IMR-90 (cell line): ENCODE measurements around the gene OTOGL. TPM values are rescaled to one million over a fixed set of nuclear protein-coding genes. Genes with fewer than 3 reads are reported as not detected.

Experiments
- ATAC-seq: fragments of 200-7000 bp; cut with Tn5 transposase; 2 replicates; pipeline ENCODE4 v1.9.1; 2020; ENCODE audit warnings: low read depth, mild to moderate bottlenecking, moderate library complexity
- BruUV-seq: library from RNA; stranded (reverse); fragments of 400-500 nt; replicated peaks from 2 replicates; lab custom pipeline; 2021; lab: Mats Ljungman, UMichigan
- CTCF ChIA-PET: fragments of 300-600 bp; formaldehyde crosslinking; extraction: SDS; loops from one replicate; lab custom pipeline; 2021; ENCODE audit warnings: antibody characterized with exemption; lab: Yijun Ruan, JAX
- POLR2A ChIA-PET: fragments of 300-600 bp; sonication (Branson Sonifier 250); formaldehyde crosslinking; loops from one replicate; lab custom pipeline; 2022; ENCODE audit warnings: antibody characterized with exemption; ENCODE audit not compliant: unreplicated experiment; lab: Charles Lee
- DNase-seq: peaks from one replicate; pipeline ENCODE4 v3.0.0; 2013
- H2AFZ ChIP-seq: replicated peaks from 2 replicates; pipeline ENCODE3; 2013; ENCODE audit warnings: low read length, mild to moderate bottlenecking; ENCODE audit not compliant: poor library complexity
- H2AK5ac ChIP-seq: 2 replicates; pipeline ENCODE4 v1.6.1; 2013; ENCODE audit warnings: low read depth, low read length, inconsistent platforms
- H2AK9ac ChIP-seq: replicated peaks from 2 replicates; pipeline ENCODE3; 2013; ENCODE audit warnings: mild to moderate bottlenecking, low read depth, low read length, moderate library complexity; ENCODE audit not compliant: poor library complexity
- H2BK120ac ChIP-seq: 2 replicates; pipeline ENCODE4 v1.6.1; 2013; ENCODE audit warnings: low read depth, low read length, inconsistent platforms
- H2BK15ac ChIP-seq: 3 replicates; pipeline ENCODE4 v1.6.1; 2013; ENCODE audit warnings: low read depth, low read length, inconsistent platforms
- H2BK20ac ChIP-seq: 2 replicates; pipeline ENCODE4 v1.6.1; 2013; ENCODE audit warnings: low read depth, mild to moderate bottlenecking, inconsistent platforms, low read length, moderate library complexity
- H2BK5ac ChIP-seq: 2 replicates; pipeline ENCODE4 v1.6.1; 2013; ENCODE audit warnings: mild to moderate bottlenecking, low read depth, low read length, inconsistent platforms; ENCODE audit not compliant: poor library complexity, severe bottlenecking
- H3K14ac ChIP-seq: replicated peaks from 2 replicates; pipeline ENCODE4 v1.6.1; 2013; ENCODE audit warnings: low read depth, low read length, inconsistent platforms
- H3K18ac ChIP-seq: 2 replicates; pipeline ENCODE4 v1.6.1; 2013; ENCODE audit warnings: low read depth, low read length, control low read depth
- H3K23ac ChIP-seq: 2 replicates; pipeline ENCODE4 v1.6.1; 2013; ENCODE audit warnings: low read depth, low read length, inconsistent platforms
- H3K27ac ChIP-seq: 2 replicates; pipeline ENCODE4 v1.5.1; 2013; ENCODE audit warnings: mild to moderate bottlenecking, control low read depth, low read length; ENCODE audit not compliant: insufficient read depth
- H3K27me3 ChIP-seq: 2 replicates; pipeline ENCODE4 v1.6.1; 2013; ENCODE audit warnings: low read length; ENCODE audit not compliant: control insufficient read depth, insufficient read depth
- H3K36me3 ChIP-seq: 2 replicates; pipeline ENCODE4 v1.6.1; 2013; ENCODE audit warnings: low read length, mixed read lengths; ENCODE audit not compliant: control insufficient read depth, insufficient read depth
- H3K4ac ChIP-seq: 2 replicates; pipeline ENCODE4 v1.6.1; 2013; ENCODE audit warnings: low read depth, low read length, inconsistent platforms
- H3K4me1 ChIP-seq: 2 replicates; pipeline ENCODE4 v1.6.1; 2013; ENCODE audit warnings: low read length, mixed read lengths; ENCODE audit not compliant: control insufficient read depth, insufficient read depth
- H3K4me2 ChIP-seq: 2 replicates; pipeline ENCODE4 v1.6.1; 2013; ENCODE audit warnings: low read depth, mild to moderate bottlenecking, control low read depth, low read length, moderate library complexity
- H3K4me3 ChIP-seq: 2 replicates; pipeline ENCODE4 v1.5.1; 2013; ENCODE audit warnings: low read depth, mild to moderate bottlenecking, control low read depth, low read length, moderate library complexity; ENCODE audit not compliant: insufficient read depth
- H3K56ac ChIP-seq: 2 replicates; pipeline ENCODE4 v1.6.1; 2013; ENCODE audit warnings: low read length, inconsistent platforms; ENCODE audit not compliant: insufficient read depth; ENCODE audit errors: extremely low read depth
- H3K79me1 ChIP-seq, 2 experiments: 2 replicates each; pipeline ENCODE4 v1.6.1; 2013; ENCODE audit warnings: low read length in 2 of 2, inconsistent platforms in 1 of 2, low read depth in 1 of 2
- H3K9ac ChIP-seq: 2 replicates; pipeline ENCODE4 v1.6.1; 2013; ENCODE audit warnings: low read depth, low read length, control low read depth
- H3K9me1 ChIP-seq: 2 replicates; pipeline ENCODE4 v1.6.1; 2013; ENCODE audit warnings: low read length, inconsistent platforms; ENCODE audit not compliant: insufficient read depth
- H3K9me3 ChIP-seq: 2 replicates; pipeline ENCODE4 v1.6.1; 2013; ENCODE audit warnings: low read length; ENCODE audit not compliant: control insufficient read depth, insufficient read depth
- H4K20me1 ChIP-seq: 2 replicates; pipeline ENCODE4 v1.6.1; 2013; ENCODE audit warnings: low read length, inconsistent platforms; ENCODE audit not compliant: insufficient read depth
- H4K5ac ChIP-seq: 2 replicates; pipeline ENCODE4 v1.6.1; 2013; ENCODE audit warnings: mild to moderate bottlenecking, low read depth, low read length, control low read depth
- H4K8ac ChIP-seq, 2 experiments: 2 replicates each; pipeline ENCODE4 v1.6.1; 2013; ENCODE audit warnings: low read depth in 2 of 2, low read length in 2 of 2, control low read depth in 1 of 2, inconsistent platforms in 1 of 2
- H4K91ac ChIP-seq: 2 replicates; pipeline ENCODE4 v1.6.1; 2013; ENCODE audit warnings: low read depth, low read length, inconsistent platforms; ENCODE audit not compliant: insufficient read depth
- BHLHE40 ChIP-seq: fragments of 150-350 bp; IDR thresholded peaks from 2 replicates; pipeline ENCODE4 v1.6.1; 2016; ENCODE audit warnings: mild to moderate bottlenecking, low read depth, low read length
- CHD1 ChIP-seq: IDR thresholded peaks from 2 replicates; pipeline ENCODE4 v1.6.1; 2012; ENCODE audit warnings: low read depth, low read length, improper control_type of control experiment
- FOS ChIP-seq: fragments of 150-350 bp; IDR thresholded peaks from 2 replicates; pipeline ENCODE4 v1.6.1; 2016; ENCODE audit warnings: low read depth, low read length
- MAFK ChIP-seq: IDR thresholded peaks from 2 replicates; pipeline ENCODE4 v1.6.1; 2012; ENCODE audit warnings: low read depth, low read length, improper control_type of control experiment
- MAZ ChIP-seq: IDR thresholded peaks from 2 replicates; pipeline ENCODE4 v1.6.1; 2012; ENCODE audit warnings: low read depth, mild to moderate bottlenecking, low read length, improper control_type of control experiment, moderate library complexity, borderline replicate concordance
- NFE2L2 ChIP-seq: fragments of 150-350 bp; IDR thresholded peaks from 2 replicates; pipeline ENCODE4 v1.6.1; 2016; ENCODE audit warnings: low read depth, mild to moderate bottlenecking, low read length
- POLR2A ChIP-seq: IDR thresholded peaks from 2 replicates; pipeline ENCODE4 v1.6.1; 2012; ENCODE audit warnings: mild to moderate bottlenecking, low read depth, low read length
- RAD21 ChIP-seq: IDR thresholded peaks from 2 replicates; pipeline ENCODE4 v1.6.1; 2012; ENCODE audit warnings: low read length, improper control_type of control experiment
- RCOR1 ChIP-seq: IDR thresholded peaks from 2 replicates; pipeline ENCODE4 v1.6.1; 2012; ENCODE audit warnings: mild to moderate bottlenecking, low read length, improper control_type of control experiment; ENCODE audit not compliant: insufficient replicate concordance
- RFX5 ChIP-seq: IDR thresholded peaks from 2 replicates; pipeline ENCODE4 v1.8.0; 2012; ENCODE audit warnings: low read depth, mild to moderate bottlenecking, low read length, moderate library complexity
- dilution Hi-C: fragments of 300-500 bp; cut with HindIII; formaldehyde crosslinking; loops from one replicate; pipeline ENCODE4 v1.14.3; 2018; ENCODE audit warnings: low sequenced_read_pairs; ENCODE audit not compliant: unreplicated experiment
- in situ Hi-C: fragments of 300-500 bp; cut with MboI; formaldehyde crosslinking; loops from 3 replicates; pipeline ENCODE4 v1.14.3; 2019; ENCODE audit warnings: low sequenced_read_pairs, inconsistent platforms, mixed read lengths
- intact Hi-C: fragments of 100-400 bp; cut with micrococcal nuclease; formaldehyde crosslinking; loops from 2 replicates; pipeline ENCODE4 v1.10.0; 2022
- polyA plus RNA-seq, 3 experiments: library from polyadenylated mRNA; depleted of rRNA; stranded (reverse); fragments of >200 nt; gene quantifications; 2 replicates each; pipeline ENCODE4 v1.2.3, GENCODE V29; 2012; ENCODE audit warnings: low replicate concordance in 1 of 3
- total RNA-seq: library from RNA; depleted of rRNA; stranded (reverse); fragments of >200 nt; gene quantifications from 2 replicates; pipeline ENCODE4 v1.2.3, GENCODE V29; 2012
- TF ChIP-seq, protein P1 (sequence below): fragments of 150-350 bp; IDR thresholded peaks from 2 replicates; pipeline ENCODE4 v1.6.1; 2016; ENCODE audit warnings: low read depth, mild to moderate bottlenecking, low read length, moderate library complexity, borderline replicate concordance
- TF ChIP-seq, protein P2 (sequence below): conservative IDR thresholded peaks from 2 replicates; pipeline ENCODE4 v1.5.1; 2012; ENCODE audit warnings: mild to moderate bottlenecking, low read depth, low read length, improper control_type of control experiment

The OTOGL gene
- total and polyA plus RNA-seq, 2 of the 4 experiments (the other 2 are of a cell fraction), result 0.10 to 0.18 TPM

DNA sequence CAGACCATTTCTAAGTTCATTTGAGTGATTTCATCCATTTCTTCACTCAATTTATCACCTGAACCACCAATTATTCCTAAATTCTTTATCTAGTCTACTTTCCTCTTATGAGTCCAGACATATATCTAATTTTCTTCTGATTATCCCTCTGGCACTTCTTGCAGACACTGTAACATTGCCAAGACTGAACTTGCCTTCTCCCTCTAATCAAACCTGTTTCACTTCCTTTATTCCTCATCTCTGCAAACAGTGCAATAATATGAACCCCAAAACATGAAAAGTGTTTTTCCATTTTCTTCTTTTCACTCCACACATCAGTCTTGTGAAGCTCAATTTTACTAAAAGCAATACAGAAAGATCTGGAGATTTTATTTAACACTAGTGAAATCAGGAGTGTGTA is 306.9 kb downstream of the OTOGL start:
- intact Hi-C loops, result no loop called here
- H3K9me1 ChIP-seq, result no peaks in the 10 kb centered on the region
- dilution Hi-C loops, result no loop called here
- no peak overlapping the region for H2AFZ ChIP-seq
- no peak for DNase-seq
- H4K91ac ChIP-seq, result no peak overlapping the region
- no peaks in the 10 kb centered on the region for H3K79me1 ChIP-seq
- no TSS peak for BruUV-seq
- no peak overlapping the region for H3K14ac ChIP-seq
- H3K4me1 ChIP-seq, result no peaks in the 10 kb centered on the region
- H2BK120ac ChIP-seq, result no peak overlapping the region
- ATAC-seq, result no peak
- no peak overlapping the region for H3K4me3 ChIP-seq
- H3K9ac ChIP-seq, result no peak overlapping the region
- H2AK9ac ChIP-seq, result no peak overlapping the region
- no peak for TF ChIP-seq BHLHE40
- no peak for TF ChIP-seq NFE2L2
- TF ChIP-seq, protein P1, sequence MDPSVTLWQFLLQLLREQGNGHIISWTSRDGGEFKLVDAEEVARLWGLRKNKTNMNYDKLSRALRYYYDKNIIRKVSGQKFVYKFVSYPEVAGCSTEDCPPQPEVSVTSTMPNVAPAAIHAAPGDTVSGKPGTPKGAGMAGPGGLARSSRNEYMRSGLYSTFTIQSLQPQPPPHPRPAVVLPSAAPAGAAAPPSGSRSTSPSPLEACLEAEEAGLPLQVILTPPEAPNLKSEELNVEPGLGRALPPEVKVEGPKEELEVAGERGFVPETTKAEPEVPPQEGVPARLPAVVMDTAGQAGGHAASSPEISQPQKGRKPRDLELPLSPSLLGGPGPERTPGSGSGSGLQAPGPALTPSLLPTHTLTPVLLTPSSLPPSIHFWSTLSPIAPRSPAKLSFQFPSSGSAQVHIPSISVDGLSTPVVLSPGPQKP, result no peak
- no peak for TF ChIP-seq CHD1
- no peak for TF ChIP-seq RAD21
- TF ChIP-seq FOS, result no peak
- no peak for TF ChIP-seq MAZ
- TF ChIP-seq MAFK, result no peak
- no peak for TF ChIP-seq RFX5
- no peak for TF ChIP-seq POLR2A
- TF ChIP-seq RCOR1, result no peak
- TF ChIP-seq, protein P2, sequence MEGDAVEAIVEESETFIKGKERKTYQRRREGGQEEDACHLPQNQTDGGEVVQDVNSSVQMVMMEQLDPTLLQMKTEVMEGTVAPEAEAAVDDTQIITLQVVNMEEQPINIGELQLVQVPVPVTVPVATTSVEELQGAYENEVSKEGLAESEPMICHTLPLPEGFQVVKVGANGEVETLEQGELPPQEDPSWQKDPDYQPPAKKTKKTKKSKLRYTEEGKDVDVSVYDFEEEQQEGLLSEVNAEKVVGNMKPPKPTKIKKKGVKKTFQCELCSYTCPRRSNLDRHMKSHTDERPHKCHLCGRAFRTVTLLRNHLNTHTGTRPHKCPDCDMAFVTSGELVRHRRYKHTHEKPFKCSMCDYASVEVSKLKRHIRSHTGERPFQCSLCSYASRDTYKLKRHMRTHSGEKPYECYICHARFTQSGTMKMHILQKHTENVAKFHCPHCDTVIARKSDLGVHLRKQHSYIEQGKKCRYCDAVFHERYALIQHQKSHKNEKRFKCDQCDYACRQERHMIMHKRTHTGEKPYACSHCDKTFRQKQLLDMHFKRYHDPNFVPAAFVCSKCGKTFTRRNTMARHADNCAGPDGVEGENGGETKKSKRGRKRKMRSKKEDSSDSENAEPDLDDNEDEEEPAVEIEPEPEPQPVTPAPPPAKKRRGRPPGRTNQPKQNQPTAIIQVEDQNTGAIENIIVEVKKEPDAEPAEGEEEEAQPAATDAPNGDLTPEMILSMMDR, result no peak
- H3K4me2 ChIP-seq, result no peak overlapping the region
- CTCF ChIA-PET, result interaction anchor here (1.5 kb wide), 1 partner anchor 372 kb away, joined by 3 read pairs; no protein-coding TSS in a partner anchor
- H4K20me1 ChIP-seq, result no peaks in the 10 kb centered on the region
- no peak overlapping the region for H3K23ac ChIP-seq
- no peak overlapping the region for H4K8ac ChIP-seq
- POLR2A ChIA-PET, result no interaction called here
- no peak overlapping the region for H3K56ac ChIP-seq
- H2BK15ac ChIP-seq, result no peak overlapping the region
- H2AK5ac ChIP-seq, result no peak overlapping the region
- no peak overlapping the region for H2BK20ac ChIP-seq
- no peak overlapping the region for H2BK5ac ChIP-seq
- no peak overlapping the region for H3K18ac ChIP-seq
- no peaks in the 10 kb centered on the region for H3K9me3 ChIP-seq
- no peaks in the 10 kb centered on the region for H3K36me3 ChIP-seq
- H3K27ac ChIP-seq, result no peak overlapping the region
- no peak overlapping the region for H3K4ac ChIP-seq
- H4K5ac ChIP-seq, result no peak overlapping the region
- no peaks in the 10 kb centered on the region for H3K27me3 ChIP-seq
- in situ Hi-C loops, result loop anchor here (25.0 kb wide), 1 partner anchor 856 kb away; no protein-coding TSS in a partner anchor
